ENCODE results near the gene SHROOM4.

The SHROOM4 gene

DNA sequence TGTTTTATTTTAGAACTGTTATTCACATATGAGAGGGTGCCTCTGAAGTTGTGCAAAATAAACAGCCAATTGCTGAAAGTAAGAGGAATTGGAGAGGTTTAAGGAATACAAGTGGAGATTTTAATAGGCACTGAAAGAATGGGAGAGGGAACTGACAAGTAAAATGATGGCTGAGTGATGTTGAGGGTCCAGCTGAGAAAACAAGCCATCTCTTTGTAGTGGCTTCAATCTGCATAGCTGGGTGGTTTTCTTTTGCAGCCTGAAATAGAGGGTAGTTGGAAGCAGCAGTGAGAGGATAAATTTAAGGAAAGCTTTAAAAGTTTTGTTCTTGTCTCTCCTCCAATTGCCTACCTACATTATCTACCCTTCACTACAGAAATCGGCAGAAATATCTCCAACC lies 236.7 kb downstream of the SHROOM4 start:
- H3K36me3 ChIP-seq (ENCODE audit: insufficient read depth, low read length), result no peaks in the 10 kb centered on the region
- H3K4me3 ChIP-seq (ENCODE audit: low read length), result no peak overlapping the region
- no peaks in the 10 kb centered on the region for H3K4me1 ChIP-seq (ENCODE audit: insufficient read depth, low read length)
- no peaks in the 10 kb centered on the region for H3K9me3 ChIP-seq (ENCODE audit: low read length)
- no peak overlapping the region for H2AFZ ChIP-seq (ENCODE audit: low read depth, low read length)
- no peaks in the 10 kb centered on the region for H3K27me3 ChIP-seq (ENCODE audit: insufficient read depth, low read length)

DNA sequence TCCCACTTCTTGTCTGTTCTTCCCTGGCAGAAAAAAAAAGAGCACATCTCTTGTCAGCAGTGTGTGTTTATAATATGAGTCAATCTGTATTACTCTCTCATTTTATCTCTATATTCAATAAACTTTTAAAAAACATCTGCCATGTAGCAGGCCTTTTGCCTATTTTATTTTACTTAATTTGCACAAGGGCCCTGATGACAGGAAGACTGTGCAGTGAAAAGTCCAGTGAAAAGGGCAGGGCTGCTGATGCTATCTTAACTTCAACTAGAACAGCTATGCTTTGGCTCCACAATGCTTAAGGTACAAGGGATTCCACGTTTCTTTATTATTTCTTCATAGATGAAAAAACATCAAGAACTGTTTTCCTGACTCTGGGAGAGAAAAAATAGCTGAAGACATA lies 246.4 kb downstream of the SHROOM4 start:
- Histone ChIP-seq H3K27me3 (ENCODE audit: insufficient read depth, low read length) (no peaks in the 10 kb centered on the region), H3K4me3 (ENCODE audit: low read length) (no peak overlapping the region), H3K4me1 (ENCODE audit: insufficient read depth, low read length) (no peaks in the 10 kb centered on the region), H3K9me3 (ENCODE audit: low read length) (no peaks in the 10 kb centered on the region), H2AFZ (ENCODE audit: low read depth, low read length) (no peak overlapping the region), H3K36me3 (ENCODE audit: insufficient read depth, low read length) (no peaks in the 10 kb centered on the region)

DNA sequence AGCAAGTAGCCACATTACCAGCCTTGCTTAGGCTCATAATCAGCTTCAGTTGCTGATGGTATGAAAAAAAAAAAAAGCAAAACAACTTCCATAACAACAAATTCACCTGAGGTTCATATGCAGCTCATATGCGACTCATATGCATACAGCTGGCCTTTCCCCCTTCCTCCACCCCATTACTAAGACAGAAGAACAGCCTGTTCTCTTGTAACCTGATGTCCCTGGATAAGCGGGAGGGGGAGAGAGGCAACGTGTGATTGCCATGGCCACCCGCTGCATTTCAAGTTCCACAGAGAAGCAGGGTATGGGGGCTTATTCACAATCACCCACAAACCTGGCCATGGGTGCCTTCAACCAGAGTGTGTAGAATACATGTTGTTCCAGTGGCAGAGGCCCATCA lies 248.3 kb downstream of the SHROOM4 start:
- no peak overlapping the region for H3K4me3 ChIP-seq (ENCODE audit: low read length)
- H3K9me3 ChIP-seq (ENCODE audit: low read length), result no peaks in the 10 kb centered on the region
- H3K27me3 ChIP-seq (ENCODE audit: insufficient read depth, low read length), result no peaks in the 10 kb centered on the region
- no peak overlapping the region for H2AFZ ChIP-seq (ENCODE audit: low read depth, low read length)
- H3K36me3 ChIP-seq (ENCODE audit: insufficient read depth, low read length), result no peaks in the 10 kb centered on the region
- no peaks in the 10 kb centered on the region for H3K4me1 ChIP-seq (ENCODE audit: insufficient read depth, low read length)
